ENCODE measurements around the gene STARD13.

The STARD13 gene

DNA sequence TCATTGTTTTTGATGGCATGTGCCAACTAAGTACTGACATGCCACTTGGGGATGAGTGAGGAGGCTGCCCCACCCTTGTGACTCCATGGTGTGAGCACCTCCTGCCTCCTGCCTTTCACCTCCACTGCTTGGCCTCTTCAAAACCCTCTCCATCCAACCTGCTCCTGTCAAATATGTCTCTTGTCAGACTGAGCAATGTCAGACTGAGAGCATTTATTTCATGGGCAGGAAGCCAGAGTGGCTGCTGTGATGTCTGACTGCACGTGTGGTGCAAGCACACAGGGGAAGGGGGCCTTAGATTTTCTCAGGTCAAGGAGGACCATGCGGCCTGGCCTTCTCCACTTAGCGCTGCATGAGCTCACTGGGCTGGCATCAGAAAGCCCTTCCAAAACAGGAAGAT lies 68.3 kb downstream of the STARD13 start:
- DNase-seq: no peak

- DNase-seq: peak; percentile 48
Measured at GRCh38 chr13:33213797-33214196, 71.8 kb downstream of the STARD13 start.

DNA sequence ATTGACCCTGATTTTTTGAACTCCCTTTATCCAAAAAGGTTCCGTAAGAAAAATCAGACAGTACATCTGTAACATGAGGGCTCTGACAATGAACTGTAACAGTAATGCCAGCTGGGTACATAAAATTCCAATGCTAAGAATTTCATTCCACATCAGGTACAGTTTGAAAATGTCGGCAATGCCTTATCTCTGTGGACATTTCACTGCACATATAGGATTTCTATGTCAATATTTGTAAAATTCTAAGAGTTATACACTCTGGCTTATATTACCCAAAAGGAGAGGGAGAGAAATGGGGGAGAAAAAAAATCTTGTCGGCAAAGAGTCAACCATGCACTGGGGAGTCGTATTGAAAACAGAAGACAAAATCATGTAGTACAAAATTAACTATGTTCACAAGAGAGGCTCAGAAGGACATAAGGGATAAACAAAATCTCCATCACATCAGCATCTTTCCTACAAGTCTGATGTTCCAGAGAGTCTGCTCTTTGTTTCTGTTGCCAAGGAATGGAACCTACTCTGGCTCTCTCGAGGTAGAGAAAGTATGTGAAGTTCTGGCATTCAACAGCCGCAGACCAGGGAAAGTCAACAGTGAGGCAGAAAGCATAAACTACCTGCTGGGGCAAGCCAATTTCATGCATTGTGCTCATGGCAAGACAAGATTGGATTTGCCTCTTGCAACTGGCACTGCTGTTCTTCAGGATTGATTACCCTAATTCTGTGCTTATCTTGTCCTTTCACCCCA lies 72.4 kb downstream of the STARD13 start:
- no peak for DNase-seq

GRCh38 chr13:33212396-33212795 lies 73.2 kb downstream of the STARD13 start:
- no peak for DNase-seq

DNA sequence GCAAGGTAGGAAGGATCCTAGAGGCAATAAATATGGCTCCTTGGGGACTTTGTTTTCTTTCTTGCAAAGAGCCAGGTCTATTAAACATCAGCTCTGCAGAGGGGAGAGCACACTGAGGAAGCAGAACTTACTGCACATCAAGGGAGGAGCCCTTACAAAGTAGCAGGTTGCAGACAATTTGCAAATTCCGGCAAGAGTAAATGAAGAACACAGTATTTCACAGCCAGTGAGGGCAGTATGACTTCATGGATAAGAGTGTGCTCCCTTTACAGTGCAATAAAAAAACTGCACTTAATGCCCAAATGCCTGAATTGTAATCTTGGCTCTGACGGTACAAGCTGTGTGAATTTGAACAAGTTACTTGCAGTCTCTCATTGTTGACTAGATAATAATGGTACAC lies 75.5 kb downstream of the STARD13 start:
- DNase-seq: no peak

DNA sequence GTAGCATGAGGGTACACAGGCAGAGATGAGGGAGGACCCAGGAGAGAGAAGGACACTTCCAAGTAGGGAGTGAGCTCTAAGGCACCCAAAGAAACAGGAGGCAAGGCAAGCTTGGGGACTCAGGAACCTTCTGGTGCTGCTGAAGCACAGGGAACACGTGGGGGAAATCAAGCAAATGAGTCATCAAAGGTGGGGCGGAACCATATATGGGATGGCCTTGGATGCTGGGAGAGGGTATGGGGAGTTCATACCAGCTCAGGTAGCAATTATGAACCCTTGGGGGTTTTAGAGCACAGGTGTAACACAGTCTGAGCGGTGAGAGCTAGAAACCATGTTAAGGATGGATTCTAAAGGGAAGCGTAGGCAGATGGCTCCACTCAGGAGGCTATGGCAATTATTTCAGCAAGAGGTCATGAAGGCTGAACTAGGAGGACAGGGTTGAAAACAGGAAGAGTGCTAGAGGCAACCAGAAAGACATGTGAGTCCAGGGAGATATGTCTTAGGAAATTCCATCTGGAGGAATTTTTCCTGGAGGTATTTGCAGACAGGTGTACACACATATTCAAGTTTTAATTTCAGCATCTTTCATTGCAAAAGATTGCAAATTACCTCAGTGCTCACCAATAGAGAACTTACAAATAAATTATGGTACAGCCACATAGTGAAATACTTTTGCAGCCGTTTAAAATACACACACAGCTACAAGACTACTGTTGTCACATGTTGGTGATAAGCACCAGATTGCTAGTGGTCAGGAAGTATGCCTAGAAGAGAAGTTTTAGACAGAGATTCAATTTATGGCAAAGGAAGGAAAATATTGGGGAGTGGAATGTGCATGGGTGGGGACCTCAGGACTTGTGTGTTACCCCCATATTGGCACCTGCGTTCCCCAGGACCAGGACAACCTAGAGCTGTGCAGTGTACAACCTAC lies 77.0 kb downstream of the STARD13 start:
- peak; percentile 5 for DNase-seq

DNA sequence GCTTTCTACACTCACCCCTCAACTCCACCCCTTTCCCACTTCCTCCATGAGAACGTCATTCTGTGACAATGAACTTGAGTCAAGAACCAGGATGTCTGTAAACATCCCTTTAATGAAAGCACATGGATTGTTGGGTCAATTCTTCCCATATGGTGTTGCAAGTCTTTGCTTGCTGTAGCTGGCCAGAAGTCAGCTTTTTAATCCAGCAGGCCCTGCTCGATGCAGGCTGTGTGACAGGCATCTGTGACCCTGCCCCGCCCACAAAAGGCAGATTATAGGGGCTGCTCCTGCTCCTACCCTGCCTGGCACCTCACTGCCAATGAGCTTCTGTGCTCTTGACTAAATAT lies 78.0 kb downstream of the STARD13 start:
- DNase-seq: no peak

- DNase-seq: no peak
Measured at GRCh38 chr13:33206945-33207614, 78.5 kb downstream of the STARD13 start.

- DNase-seq: no peak
Measured at GRCh38 chr13:33206425-33206824, 79.1 kb downstream of the STARD13 start.

DNA sequence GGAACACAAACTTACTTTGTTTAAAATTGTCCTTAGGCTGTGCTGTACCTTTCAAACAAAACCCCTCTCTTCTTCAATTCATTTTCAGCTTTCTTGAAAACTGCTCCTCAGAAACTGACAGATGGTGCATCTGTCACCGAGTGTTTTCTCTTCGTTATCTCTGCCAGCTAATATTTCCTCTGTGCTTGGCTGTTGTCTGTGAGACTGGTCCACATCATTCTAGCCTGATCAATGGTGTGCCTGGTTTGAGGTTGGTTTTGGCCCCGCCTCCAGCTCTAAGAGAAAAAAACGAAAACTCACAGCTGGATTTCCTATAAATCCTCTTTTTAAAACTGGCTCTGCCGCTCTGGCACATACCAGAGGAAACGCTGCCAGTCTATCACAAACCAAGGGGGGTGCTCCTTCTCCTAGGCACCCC lies 79.7 kb downstream of the STARD13 start:
- peak; percentile 29 for DNase-seq

GRCh38 chr13:33205224-33205623 lies 80.3 kb downstream of the STARD13 start:
- DNase-seq: no peak

GRCh38 chr13:33204130-33204927 lies 81.2 kb downstream of the STARD13 start:
- DNase-seq: no peak

DNA sequence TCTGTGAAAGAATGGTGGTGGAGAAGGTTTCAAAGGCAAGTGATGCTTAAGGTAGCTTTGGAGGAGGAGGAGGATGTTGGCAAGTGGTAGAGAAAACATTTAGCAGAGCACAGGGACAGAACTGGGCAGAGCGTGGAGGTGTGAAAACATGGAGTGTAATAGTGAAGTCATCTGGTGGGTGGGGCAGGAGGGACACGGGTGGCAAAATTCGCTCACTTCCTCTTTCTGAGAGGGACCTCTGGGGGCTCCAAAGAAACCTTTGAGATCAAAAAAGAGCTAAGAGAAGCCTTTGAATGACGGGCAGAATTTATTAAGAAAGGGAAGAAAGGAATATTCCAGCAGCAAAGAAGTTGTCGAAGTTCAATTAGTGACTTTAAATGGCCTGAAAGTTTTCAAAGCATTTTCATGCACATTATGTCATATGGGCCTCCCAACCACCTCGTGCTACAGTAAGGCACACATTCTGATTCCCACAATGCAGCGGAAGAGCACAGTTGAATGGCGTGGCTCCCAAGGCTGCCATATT lies 82.8 kb downstream of the STARD13 start:
- peak; percentile 16 for DNase-seq

- no peak for DNase-seq
Measured at GRCh38 chr13:33201659-33202058, 83.9 kb downstream of the STARD13 start.

DNA sequence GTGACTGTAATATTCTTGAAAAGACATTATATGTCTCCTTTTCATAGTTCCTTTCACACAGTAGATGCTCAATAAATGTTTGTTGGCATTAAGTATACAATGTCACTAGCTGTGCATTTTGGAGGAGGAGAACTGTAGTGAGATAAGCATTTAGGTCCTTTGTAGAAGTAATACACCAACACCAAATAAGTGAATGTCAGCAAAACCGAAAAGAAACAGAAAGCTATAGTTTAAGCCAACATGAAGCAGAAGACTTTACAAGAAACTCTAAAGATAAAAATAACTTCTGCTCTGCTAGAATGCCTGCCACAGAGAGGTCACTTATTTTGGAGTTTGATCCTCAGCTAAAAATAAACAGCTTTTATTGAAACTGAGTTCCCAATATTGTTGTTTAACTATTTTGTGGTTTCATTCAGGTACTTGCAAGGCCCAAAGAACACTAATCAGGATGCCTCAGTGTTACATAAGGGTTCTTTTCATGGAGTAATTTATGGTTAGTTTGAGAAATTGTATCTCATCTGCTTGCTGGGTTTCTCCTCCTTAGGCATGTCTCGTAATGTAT lies 86.2 kb downstream of the STARD13 start:
- DNase-seq: no peak

DNA sequence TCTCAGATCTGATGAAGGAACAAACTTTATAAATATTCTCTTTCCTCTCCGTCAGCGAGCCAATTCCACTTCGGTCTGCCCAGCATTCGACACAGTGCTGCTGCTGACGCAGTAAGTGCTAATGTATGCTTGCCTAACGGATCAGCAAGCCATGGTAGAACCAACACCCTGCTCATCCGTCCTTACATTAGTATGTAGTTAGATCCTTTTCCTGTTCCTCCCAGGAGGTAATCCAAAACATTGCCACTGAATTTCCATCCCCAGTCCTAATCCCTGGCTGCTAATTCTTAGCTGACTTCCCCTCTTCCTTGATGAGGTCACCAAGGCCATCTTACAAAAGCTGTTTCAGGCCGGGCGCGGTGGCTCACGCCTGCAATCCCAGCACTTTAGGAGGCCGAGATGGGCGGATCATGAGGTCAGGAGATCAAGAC lies 88.0 kb downstream of the STARD13 start:
- no peak for DNase-seq

GRCh38 chr13:33196767-33197166 lies 88.8 kb downstream of the STARD13 start:
- no peak for DNase-seq

GRCh38 chr13:33195693-33196464 lies 89.7 kb downstream of the STARD13 start:
- no peak for DNase-seq

GRCh38 chr13:33194820-33195692 lies 90.5 kb downstream of the STARD13 start:
- no peak for DNase-seq

GRCh38 chr13:33193428-33193974 lies 92.1 kb downstream of the STARD13 start:
- no peak for DNase-seq
